ENCODE measurements around the gene HRAS.

The HRAS gene

DNA sequence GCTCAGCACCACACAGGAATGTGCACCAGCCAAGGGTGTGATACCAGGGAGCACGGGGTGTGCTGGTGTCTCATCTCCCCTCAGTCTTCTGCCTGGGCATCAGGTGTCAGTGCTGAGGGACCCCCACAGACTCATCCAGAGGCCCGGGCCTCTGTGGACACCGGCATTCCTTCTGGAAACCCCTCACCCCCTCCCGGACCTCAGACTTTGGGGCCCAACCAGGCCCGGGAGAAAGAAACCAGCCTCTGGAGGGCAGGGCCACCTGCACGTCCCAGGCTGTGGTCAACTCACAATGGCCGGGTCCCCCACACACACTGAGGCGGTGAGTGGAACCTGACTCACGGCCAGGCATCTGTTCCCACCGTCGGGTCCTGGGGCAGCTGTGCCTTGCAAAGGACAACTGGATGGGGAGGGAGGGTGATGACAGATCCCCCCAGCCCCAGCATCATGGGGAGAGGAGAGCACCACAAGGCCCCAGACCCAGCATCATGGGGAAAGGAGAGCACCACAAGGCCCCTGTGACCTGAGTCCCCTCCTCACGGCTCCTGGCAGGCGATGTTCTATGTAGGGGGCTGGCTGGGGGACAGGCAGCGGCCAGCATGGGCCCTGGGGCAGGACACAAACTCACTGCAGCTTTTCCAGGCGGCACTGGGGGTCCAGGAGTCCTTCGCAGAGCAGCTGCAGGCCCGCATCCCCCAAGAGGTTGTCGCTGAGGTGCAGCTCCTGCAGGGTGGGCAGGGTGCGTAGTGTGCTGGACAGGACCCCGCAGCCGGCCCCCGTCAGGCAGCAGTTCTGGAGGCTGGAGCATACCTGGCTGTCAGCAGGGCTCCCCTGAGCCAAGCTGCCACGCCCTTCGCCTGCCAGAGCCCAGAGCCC lies 35.9 kb downstream of the HRAS start:
- no peak for DNase-seq (ENCODE audit: low read depth)
- TF ChIP-seq, protein P1, sequence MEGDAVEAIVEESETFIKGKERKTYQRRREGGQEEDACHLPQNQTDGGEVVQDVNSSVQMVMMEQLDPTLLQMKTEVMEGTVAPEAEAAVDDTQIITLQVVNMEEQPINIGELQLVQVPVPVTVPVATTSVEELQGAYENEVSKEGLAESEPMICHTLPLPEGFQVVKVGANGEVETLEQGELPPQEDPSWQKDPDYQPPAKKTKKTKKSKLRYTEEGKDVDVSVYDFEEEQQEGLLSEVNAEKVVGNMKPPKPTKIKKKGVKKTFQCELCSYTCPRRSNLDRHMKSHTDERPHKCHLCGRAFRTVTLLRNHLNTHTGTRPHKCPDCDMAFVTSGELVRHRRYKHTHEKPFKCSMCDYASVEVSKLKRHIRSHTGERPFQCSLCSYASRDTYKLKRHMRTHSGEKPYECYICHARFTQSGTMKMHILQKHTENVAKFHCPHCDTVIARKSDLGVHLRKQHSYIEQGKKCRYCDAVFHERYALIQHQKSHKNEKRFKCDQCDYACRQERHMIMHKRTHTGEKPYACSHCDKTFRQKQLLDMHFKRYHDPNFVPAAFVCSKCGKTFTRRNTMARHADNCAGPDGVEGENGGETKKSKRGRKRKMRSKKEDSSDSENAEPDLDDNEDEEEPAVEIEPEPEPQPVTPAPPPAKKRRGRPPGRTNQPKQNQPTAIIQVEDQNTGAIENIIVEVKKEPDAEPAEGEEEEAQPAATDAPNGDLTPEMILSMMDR (IDR thresholded peaks at IDR 0.05; ENCODE audit: insufficient read depth, low read depth, low read length, missing control alignments) = no peak

DNA sequence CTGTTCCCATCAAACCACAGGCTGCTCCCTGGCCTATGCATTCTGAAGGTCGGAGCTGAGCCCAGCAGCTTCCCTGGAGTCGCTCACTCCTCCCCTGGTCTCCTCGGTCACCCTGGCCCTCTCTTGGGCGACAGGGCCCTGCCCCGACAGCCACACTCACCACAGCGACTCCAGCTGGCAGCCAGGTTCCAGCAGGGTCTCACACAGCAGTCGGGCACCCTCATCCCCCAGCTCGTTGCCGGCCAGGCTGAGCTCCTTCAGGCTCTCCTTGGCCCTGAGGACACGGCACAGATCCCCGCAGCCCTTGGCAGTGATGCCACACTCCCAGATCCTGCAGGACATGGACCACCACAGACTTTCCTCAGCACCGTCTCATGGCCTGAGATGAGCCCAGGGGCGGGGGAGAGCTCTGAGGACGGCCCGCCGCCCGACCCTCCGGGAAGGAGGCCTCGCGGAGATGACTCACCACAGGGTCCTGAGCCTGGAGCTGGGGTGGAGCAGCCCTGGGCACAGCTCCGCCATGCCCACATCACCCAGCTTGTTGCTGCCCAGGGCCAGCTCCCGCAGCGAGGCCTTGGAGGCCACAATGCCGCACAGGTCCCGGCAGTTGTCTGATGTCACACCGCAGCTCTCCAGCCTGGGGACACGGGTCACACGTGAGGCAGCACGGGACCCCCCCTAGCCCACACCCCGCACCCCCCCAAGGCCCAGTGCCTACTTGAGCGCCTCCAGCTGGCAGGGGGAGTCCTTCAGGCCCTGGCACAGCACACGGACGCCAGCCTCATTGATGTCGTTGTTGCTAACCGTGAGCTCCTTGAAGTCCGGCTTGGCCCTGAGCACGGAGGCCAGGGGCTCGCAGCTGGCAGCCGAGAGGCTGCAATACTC lies 36.8 kb downstream of the HRAS start:
- TF ChIP-seq, protein P1 (IDR thresholded peaks at IDR 0.05; ENCODE audit: insufficient read depth, low read depth, low read length, missing control alignments) = no peak
- no peak overlapping the region for H3K4me3 ChIP-seq (ENCODE audit: low read length)
- DNase-seq (ENCODE audit: low read depth) = no peak

More for the DNA sequence above, 35.9 kb downstream of the HRAS start:
- no peak overlapping the region for H3K4me3 ChIP-seq (ENCODE audit: low read length)

DNA sequence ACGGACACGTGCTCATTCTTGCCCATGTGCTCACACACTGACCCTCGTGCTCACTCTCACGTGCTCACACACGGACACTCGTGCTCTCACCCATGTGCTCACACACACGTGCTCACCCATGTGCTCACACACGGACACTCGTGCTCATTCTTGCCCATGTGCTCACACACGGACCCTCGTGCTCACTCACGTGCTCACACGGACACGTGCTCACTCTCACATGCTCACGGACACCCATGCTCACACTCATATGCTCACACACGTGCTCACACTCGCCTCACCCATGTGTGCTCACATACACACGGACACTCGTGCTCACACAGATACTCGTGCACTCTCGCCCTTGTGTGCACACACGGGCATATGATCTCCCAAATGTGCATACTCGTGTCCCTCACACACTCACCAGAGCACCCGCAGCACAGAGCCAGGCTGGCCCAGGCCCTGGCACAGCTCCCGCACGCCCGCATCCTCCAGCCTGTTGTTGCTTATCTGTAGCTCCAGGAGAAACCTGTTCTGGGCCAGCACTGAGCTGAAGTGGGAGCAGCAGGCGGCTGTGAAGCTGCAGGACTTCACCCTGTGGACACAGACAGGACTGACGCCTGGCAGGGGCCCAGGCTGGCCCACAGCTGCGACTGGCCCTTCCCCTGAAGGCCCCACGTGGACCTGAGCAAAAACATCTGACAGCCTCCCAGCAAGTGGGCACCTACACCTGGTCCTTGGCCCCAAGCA lies 37.6 kb downstream of the HRAS start:
- TF ChIP-seq, protein P1 (IDR thresholded peaks at IDR 0.05; ENCODE audit: insufficient read depth, low read depth, low read length, missing control alignments) = no peak
- no peak for DNase-seq (ENCODE audit: low read depth)
- no peak overlapping the region for H3K4me3 ChIP-seq (ENCODE audit: low read length)

DNA sequence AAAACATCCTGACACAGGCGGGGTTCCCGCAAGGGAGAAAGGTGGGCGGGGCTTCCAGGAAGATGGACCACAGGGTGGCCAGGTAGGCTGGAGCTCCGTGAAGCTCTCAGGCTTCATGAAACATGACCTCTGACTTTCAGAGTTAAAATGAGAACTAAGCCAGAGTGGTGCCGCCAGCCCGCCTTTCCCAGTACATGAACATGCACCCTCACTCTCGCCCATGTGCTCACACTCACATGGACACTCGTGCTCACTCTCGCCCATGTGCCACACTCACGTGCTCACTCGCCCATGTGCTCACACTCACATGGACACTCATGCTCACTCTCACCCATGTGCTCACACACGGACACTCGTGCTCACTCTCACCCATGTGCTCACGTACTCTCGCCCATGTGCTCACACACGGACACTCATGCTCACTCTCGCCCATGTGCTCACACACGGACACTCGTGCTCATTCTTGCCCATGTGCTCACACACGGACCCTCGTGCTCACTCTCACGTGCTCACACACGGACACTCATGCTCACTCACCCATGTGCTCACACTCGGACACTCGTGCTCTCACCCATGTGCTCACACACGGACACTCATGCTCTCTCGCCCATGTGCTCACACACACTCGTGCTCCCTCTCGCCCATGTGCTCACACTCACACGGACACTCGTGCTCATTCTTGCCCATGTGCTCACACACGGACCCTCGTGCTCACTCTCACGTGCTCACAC lies 38.4 kb downstream of the HRAS start:
- no peak for DNase-seq (ENCODE audit: low read depth)
- TF ChIP-seq, protein P1 (IDR thresholded peaks at IDR 0.05; ENCODE audit: insufficient read depth, low read depth, low read length, missing control alignments) = no peak
- no peak overlapping the region for H3K4me3 ChIP-seq (ENCODE audit: low read length)

DNA sequence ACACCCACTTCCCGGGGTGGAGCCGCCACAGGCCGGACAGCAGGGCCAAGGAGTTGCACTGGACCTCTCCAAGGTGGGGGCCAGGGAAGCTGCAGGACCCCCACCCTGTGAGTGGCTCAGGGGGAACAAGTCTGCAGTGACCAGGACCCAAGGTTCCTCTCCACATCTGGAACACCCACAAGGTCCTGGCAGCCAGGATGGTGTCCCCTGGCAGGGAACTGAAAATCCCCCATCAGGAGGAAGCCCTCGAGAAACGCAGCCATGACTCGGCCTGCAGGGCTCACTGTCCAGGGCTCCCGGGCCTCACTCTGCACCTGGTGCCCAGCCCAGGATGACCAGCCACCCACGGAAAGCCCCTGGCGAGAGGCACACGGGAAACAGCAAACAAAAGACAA lies 39.8 kb downstream of the HRAS start:
- TF ChIP-seq, protein P1 (IDR thresholded peaks at IDR 0.05; ENCODE audit: insufficient read depth, low read depth, low read length, missing control alignments) = no peak
- H3K4me3 ChIP-seq (ENCODE audit: low read length) = no peak overlapping the region
- DNase-seq (ENCODE audit: low read depth) = no peak
